HFF-Myc (cell line): ENCODE measurements around the gene GALNT11.

Experiments
- DNase-seq: peaks from one replicate; pipeline ENCODE4 v3.0.0-alpha.2; 2011; ENCODE audit warnings: low read depth; ENCODE audit errors: extremely low read depth
- H3K4me3 ChIP-seq: replicated peaks from 2 replicates; pipeline ENCODE4 v1.5.1; 2011; ENCODE audit warnings: low read depth, mild to moderate bottlenecking, control low read depth, low read length
- CTCF ChIP-seq: IDR thresholded peaks from 2 replicates; pipeline ENCODE4 v1.5.1; 2012; ENCODE audit warnings: mild to moderate bottlenecking, low read depth, low read length, control low read depth; ENCODE audit errors: missing control alignments

GALNT11 gene

GRCh38 chr7:152149363-152149762 is 123.9 kb downstream of the GALNT11 start:
- DNase-seq: no peak
- H3K4me3 ChIP-seq: no peak overlapping the region
- TF ChIP-seq CTCF: no peak

- TF ChIP-seq CTCF: no peak
- H3K4me3 ChIP-seq: no peak overlapping the region
- DNase-seq: no peak
These were observed 126.8 kb downstream of the GALNT11 start for GRCh38 chr7:152152267-152152666.

- no peak overlapping the region for H3K4me3 ChIP-seq
- no peak for DNase-seq
- no peak for TF ChIP-seq CTCF
These were observed 133.5 kb downstream of the GALNT11 start for GRCh38 chr7:152158801-152159587.

GRCh38 chr7:152161171-152161570 is 135.7 kb downstream of the GALNT11 start:
- DNase-seq: no peak
- TF ChIP-seq CTCF: no peak
- no peak overlapping the region for H3K4me3 ChIP-seq

GRCh38 chr7:152162287-152162686 is 136.8 kb downstream of the GALNT11 start:
- no peak overlapping the region for H3K4me3 ChIP-seq
- no peak for TF ChIP-seq CTCF
- no peak for DNase-seq
